GM21367 (cell line): Measurements from ENCODE around the gene NTM.
"Not testable (repeated sequence)": the region's sequence is repeated elsewhere in the genome, so short reads cannot be mapped to it uniquely, and the experiment has no call there.

Source experiments
- ATAC-seq: cut with Tn5 transposase; IDR thresholded peaks from one replicate; pipeline ENCODE4 v1.9.1; 2021; ENCODE audit not compliant: unreplicated experiment

The NTM gene

DNA sequence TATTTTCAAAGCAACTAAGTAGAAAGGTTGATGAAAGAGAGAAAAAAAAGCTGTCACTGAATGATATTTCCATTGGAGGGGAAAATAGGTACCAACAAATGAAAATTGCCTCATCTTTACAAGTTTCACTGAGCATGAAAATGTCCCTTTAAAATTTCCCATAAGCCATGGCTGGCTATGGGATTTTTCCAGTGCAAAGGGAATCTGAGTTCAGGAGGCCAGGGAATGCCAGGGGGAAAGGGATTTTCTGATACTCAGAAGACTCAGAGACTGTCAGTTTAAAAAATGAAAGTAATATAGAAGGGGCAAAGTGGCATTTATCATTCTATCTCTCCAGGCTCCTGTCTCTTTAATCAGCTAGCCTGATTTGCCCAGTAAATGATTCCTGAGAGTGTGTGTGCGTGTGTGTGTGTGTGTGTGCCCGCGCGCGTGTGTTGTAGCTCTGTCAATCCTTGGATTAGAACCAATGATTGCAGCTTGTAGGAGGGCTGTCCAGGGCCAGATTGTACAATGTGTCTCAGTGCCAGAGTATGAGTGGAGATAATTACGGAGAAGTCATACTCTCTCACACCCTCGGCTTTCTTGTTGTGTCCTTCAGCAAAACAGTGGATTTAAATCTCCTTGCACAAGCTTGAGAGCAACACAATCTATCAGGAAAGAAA is at the start of gene NTM:
NTM (plus strand) TSS at position 526 of the 662 bp plus-strand sequence.
- ATAC-seq, result no peak

DNA sequence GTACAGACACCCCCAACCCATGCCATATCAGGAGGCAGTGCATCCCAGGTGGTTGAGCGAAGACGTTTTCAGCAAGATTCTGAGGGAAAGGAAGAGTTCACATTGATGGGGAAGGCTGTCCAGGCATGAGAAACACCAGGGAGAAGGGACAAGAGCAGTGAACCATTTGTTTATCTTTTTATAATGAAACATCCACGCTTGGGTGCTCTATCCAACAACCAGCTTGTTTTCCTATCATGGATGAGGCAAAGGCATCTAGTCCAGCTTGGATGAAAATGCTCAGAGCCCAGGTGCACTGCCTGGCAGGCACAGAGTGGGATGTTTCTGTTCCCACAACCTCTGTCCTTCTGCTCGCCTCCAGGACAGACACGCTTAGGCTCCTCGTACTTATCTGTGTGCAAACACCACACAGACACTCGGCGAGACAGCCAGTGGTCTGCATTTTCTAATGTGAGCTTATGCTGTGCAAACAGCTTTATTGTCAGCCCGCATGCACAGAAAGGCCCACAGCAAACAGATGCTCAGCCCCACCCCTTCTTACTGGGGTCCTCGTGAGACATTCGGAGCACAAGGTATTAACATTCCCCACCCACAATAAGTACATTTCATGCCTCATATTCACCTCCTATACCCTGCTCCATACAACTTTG is 45.4 kb upstream of the NTM start:
- ATAC-seq, result no peak

GRCh38 chr11:131326829-131327228 is 43.6 kb upstream of the NTM start:
- ATAC-seq, result no peak

GRCh38 chr11:131327421-131327820 is 43.0 kb upstream of the NTM start:
- ATAC-seq, result no peak

DNA sequence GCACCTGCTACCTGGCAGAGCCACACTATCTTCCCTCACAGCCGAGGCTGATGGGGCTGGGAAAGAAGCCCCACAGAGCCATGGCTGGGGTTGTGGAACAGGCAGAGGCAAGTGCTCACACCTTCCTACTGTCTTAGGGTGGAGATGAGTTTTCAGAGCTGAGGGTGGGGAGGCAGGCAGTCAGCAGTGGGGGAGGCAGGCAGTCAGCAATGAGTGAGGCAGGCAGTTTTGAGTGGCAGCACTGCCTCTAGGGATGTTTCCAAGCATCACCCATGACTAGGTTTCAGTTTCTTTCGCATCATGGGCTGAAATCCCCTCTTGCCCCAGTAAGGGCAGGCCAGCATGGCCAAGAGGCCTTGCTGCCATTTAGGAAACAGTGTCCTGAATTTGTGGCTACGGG is 41.6 kb upstream of the NTM start:
- no peak for ATAC-seq

- no peak for ATAC-seq
These were observed 39.4 kb upstream of the NTM start for GRCh38 chr11:131331010-131331409.

- ATAC-seq, result no peak
These were observed 38.9 kb upstream of the NTM start for GRCh38 chr11:131331546-131331945.

DNA sequence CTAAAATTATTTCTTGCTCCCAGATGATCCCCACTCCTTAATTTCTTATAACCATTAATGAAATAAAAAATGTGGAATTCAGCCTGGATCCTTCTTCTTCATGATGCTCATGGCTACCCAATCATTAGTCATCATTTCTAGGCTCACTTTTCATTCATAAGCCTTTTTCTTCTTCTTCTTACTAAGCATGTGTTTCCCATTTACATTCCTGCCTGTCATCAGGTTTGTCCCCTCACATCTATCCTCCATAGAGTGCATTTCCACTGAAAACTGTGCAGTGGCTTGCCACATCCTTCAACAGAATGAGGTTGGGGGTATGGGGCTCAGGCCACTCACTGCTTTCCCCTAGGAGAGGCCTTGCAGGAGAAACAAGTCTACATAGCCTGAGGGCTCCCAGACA is 35.8 kb upstream of the NTM start:
- ATAC-seq, result no peak

DNA sequence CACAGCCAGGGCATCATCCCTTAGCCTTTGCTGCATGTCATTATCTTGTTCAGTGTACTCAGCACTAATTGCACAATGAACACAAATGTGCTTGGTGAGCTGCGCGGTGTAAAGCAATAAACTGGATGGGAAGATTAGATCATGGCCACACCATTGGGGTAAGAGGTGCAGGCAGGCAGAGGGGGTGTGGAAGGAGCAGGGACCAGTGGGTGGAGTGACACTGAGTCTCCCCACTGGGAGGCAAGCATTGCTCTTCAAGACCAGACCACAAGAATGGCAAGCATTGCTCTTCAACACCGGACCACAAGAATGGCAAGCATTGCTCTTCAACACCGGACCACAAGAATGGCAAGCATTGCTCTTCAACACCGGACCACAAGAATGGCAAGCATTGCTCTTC is 28.5 kb upstream of the NTM start:
- ATAC-seq, result not testable (repeated sequence)

GRCh38 chr11:131342442-131342841 is 28.0 kb upstream of the NTM start:
- ATAC-seq, result not testable (repeated sequence)

GRCh38 chr11:131345406-131345805 is 25.0 kb upstream of the NTM start:
- ATAC-seq, result no peak

DNA sequence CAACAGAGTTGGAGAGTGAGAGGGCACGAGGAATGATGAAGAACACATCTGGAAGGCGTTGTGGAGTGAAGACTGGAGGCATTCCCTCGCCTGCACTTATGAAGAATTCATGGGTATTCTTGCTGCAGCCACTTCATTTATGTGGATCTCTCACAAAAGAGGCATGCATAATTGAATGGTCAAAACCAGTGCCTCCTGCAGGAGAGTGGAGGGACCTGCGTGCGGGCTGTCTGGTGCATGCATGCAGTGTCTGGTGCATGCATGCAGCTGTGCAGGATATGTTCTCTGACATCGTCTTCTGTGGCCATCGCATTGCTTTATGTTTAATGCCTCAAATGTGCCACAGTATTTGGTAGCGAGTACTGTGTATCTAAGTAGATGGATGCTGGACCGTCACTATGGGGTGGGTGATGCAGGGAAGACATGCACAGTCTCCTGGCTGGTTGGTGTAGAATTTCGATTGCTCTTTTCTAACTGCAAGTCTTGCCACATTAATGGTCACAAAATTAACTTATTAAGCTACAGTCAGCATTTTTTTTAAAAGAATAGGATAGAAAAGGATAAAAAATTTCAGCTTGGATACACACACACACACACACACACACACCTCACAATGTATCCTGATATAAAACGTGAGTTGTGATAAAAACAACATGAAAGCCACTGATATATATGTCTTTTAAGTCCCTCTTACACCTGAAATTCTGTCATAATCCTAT is 20.9 kb upstream of the NTM start:
- no peak for ATAC-seq

DNA sequence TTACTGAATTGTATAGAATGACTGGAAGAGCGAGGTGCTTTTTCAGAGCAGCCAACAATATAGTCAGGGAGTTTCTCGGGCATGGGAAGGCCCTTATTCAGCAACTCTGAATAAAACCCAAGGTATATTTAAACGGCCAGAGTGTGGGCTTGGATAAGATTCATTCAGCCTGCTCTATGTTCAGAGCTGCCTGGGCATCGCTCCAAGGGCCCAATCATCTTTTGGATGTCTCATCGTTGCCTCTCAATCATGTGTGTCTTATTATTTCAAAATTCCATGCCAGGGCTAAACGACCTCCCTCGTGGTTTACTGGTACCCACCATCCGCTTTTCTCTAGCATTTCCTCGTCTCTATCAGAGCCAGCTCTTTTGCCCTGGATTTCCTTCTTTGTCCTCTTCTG is 19.5 kb upstream of the NTM start:
- ATAC-seq, result no peak

- no peak for ATAC-seq
These were observed 18.6 kb upstream of the NTM start for GRCh38 chr11:131351848-131352247.

DNA sequence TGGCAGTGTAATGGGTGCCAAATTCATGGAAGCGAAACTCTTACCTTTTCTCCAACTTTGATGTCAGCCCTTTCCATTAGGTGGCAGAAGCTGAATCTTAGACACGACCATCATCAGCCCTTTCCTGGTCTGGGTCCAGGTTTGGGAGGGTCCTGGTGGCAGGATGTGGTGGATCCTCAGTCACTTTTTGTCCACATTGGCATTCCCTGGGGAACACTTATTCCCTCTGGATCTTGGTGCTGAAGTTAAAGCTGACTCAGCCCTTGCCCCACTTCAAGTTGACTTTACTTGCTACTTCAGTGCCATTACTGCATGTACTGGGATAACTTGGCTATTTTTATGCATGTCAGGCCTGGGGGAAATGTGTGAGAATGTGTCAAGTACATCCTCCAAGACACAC is 16.6 kb upstream of the NTM start:
- ATAC-seq, result no peak

DNA sequence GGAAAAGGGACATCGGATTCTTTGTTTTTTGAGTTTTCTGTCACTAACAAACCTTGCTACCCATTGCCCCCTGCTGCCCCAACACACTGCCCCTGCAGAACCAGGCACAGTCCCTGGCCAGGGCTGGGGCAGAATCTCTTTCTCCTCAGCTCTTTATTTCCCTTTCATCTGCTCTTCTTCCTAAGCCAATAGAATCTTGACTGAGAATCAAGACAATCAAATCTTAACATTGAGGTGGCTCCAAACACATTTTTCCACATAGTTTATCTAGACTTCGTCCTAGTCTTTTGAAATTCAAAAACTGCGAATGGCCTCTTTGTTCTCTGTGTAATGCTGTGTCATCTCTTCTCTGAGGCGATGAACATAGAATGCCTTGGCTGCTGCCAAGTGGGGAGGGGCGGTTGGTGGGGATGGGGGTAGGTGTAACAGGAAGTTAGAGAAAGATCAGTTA is 16.1 kb upstream of the NTM start:
- ATAC-seq, result no peak

- ATAC-seq, result no peak
These were observed 14.2 kb upstream of the NTM start for GRCh38 chr11:131356206-131356605.

DNA sequence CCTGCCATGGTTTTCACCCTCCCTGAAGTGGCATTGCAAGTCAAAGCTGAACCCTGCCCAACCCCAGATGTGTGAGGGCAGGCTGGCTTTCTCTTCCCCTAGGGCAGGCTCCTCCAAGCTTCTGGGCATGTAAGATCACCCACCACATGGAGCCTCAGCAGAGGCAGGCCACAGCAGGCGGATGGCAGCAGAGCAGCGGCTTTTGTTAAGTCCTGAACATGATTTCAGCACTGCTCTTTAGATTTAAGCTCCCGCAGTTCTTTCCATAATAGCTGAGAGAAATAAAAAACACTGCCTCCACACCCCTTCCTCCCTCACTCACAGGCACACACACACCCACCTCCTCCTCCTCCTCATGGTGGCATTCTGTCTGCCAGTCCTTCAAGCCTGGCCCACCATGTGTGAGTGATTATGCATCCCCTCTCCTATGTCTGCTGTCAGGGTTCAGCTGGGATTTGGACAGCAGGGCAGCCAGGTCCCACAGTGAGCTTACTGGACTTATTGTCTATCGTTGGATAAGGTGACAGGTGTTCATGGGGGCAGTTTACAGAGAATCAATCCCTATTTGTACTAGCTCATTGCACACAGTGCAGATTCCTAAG is 5.0 kb upstream of the NTM start:
- ATAC-seq, result no peak

- no peak for ATAC-seq
These were observed 731 bp downstream of the NTM start for GRCh38 chr11:131370901-131371790.

DNA sequence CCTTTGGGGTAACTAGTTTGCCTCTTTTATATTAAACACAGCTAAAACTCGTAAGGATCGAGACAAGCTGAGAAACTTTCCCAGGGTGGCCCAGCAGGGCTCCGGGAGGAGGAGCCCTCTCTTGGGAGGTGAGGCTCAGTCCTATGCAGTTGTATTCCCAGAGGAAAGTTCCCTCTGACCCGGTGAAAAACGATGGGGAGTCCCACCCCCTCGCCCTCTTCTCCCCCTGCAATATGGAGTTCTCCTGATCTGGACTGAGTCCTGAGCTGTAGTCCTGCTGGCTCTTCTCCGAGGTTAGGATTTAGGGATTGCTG is 1.3 kb downstream of the NTM start:
- no peak for ATAC-seq
